Measurements from ENCODE around the gene SLC26A2. TPM values are rescaled to one million over a fixed set of nuclear protein-coding genes. Genes with fewer than 3 reads are reported as not detected.

Gene SLC26A2
- total and polyA plus RNA-seq, 5 donors: 2.2 to 10.4 (median 6.1) TPM

DNA sequence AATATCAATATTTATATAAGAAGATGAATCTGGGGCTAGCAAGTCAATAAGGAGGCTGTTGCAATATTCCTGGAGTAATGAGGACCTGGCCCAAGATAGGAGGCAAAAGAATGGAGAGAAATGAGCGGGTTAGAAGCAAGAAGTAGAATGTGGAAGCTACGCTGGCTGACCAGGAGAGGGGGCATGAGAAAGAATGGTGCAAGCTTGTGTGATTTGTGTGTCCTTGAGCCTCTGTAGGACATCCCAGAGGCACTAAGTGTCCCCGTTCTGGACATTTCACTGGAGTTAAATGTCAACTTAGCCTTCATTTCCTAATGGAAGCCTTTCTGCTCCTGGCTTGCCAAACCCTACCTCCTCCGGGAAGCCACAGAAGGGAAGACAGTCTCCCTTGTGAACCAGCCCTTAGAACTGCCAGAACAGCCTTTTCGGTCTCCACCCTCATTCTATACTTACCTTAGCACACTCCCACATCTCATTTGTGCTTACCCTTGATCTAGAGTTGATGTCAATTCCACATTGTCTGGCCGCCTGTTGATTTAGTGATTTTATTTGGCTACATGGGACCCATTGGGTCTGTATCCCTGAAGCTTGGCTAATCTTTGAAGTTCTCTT, 9.3 kb upstream of the SLC26A2 start:
- intact Hi-C loops (cut with DNase I): no loop called here
- Histone ChIP-seq H3K4me3 (ENCODE audit: low read length) (no peak overlapping the region), H3K4me1 (ENCODE audit: control insufficient read depth, insufficient read depth, low read length) (no peaks in the 10 kb centered on the region), H3K27ac (ENCODE audit: low read length) (no peak overlapping the region), H3K27me3 (ENCODE audit: control insufficient read depth, insufficient read depth) (no peaks in the 10 kb centered on the region), H3K9me3 (ENCODE audit: control insufficient read depth, low read length) (no peaks in the 10 kb centered on the region)
- 70% methylated on average over 6 of the region's 6 CpGs for WGBS
- peak in 1 of 2 donors; percentile 22 for ATAC-seq
- DNase-seq: no peak

DNA sequence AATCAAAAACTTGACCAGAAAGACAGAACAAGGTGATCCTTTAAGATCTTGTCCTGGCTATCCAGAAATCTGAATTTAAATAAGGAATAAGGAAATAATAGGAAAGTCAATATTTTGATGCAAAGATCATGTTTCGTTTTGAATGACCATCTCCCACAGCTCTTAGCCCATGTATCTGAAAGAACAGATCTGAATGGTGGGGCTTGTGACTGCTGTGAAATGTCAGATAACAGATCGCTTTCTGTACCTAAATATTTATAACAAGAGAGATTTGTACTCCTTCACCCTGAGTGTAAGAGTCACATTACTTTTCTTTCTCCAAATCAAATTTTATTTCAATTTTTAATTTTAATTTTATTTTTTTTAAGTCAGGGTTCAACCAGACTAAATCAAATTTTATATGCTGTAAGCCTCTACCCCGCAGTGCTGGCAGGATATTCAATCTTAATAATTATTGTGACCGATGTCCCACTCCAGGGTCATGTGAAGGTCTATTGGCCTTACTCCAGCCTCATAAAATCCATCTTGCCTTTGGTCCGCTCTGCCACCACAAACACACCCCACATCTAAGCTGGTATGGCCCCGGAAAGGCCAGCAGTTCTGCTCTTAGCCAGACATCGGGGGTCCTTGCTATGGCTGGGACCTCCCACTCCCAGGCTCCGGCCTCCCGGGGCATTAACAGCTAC, 7.0 kb upstream of the SLC26A2 start:
- H3K27ac ChIP-seq (ENCODE audit: low read length): no peak overlapping the region
- DNase-seq (no peak), ATAC-seq (no peak)
- H3K27me3 ChIP-seq (ENCODE audit: control insufficient read depth, insufficient read depth): no peaks in the 10 kb centered on the region
- WGBS: 85% methylated on average over 9 of the region's 9 CpGs
- no peaks in the 10 kb centered on the region for H3K4me1 ChIP-seq (ENCODE audit: control insufficient read depth, insufficient read depth, low read length)
- no peak overlapping the region for H3K4me3 ChIP-seq (ENCODE audit: low read length)
- intact Hi-C loops (cut with DNase I): no loop called here
- H3K9me3 ChIP-seq (ENCODE audit: control insufficient read depth, low read length): no peaks in the 10 kb centered on the region

DNA sequence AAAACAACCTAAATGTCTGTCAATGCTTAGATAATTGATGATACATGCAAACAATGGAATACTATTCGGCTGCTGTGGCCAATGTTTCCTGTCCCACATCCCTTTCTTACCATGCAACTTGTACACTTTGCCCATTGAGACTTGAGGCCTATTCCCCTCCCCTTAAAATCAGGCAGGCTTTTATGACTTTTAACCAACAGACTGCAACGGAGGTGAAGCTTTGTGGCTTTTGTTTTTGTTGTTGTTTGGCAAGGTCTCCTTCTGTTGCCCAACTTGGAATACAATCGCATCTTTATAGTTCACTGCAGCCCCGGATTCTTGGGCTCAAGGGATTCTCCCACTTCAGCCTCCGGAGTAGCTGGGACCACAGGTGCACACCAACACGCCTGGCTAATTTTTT, 5.8 kb upstream of the SLC26A2 start:
- DNase-seq: no peak
- H3K4me3 ChIP-seq (ENCODE audit: low read length): no peak overlapping the region
- no peaks in the 10 kb centered on the region for H3K9me3 ChIP-seq (ENCODE audit: control insufficient read depth, low read length)
- H3K27ac ChIP-seq (ENCODE audit: low read length): no peak overlapping the region
- ATAC-seq: no peak
- H3K4me1 ChIP-seq (ENCODE audit: control insufficient read depth, insufficient read depth, low read length): no peaks in the 10 kb centered on the region
- intact Hi-C loops (cut with DNase I): no loop called here
- no peaks in the 10 kb centered on the region for H3K27me3 ChIP-seq (ENCODE audit: control insufficient read depth, insufficient read depth)
- WGBS: 83% methylated on average over 6 of the region's 6 CpGs

DNA sequence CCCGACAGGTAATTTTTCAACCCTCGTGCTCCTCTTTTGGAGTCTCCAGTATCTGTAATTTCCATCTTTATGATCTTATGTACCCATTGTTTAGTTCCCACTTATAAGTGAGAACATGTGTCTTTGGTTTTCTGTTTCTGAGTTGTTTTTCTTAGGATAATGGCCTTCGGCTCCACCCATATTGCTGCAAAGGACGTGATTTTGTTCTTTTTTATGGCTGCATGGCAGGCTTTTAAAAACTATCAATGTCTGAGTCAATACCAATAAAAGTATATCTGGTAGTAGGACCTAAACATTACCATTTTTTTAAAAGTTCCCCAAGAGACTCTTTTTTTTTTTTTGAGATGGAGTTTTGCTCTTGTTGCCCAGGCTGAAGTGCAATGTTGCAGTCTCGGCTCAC, 3.9 kb upstream of the SLC26A2 start:
- no peaks in the 10 kb centered on the region for H3K27me3 ChIP-seq (ENCODE audit: control insufficient read depth, insufficient read depth)
- H3K4me3 ChIP-seq (ENCODE audit: low read length): no peak overlapping the region
- H3K27ac ChIP-seq (ENCODE audit: low read length): no peak overlapping the region
- no peak for ATAC-seq
- 73% methylated on average over 5 of the region's 5 CpGs for WGBS
- DNase-seq: no peak
- intact Hi-C loops (cut with DNase I): no loop called here
- no peaks in the 10 kb centered on the region for H3K4me1 ChIP-seq (ENCODE audit: control insufficient read depth, insufficient read depth, low read length)
- H3K9me3 ChIP-seq (ENCODE audit: control insufficient read depth, low read length): no peaks in the 10 kb centered on the region

DNA sequence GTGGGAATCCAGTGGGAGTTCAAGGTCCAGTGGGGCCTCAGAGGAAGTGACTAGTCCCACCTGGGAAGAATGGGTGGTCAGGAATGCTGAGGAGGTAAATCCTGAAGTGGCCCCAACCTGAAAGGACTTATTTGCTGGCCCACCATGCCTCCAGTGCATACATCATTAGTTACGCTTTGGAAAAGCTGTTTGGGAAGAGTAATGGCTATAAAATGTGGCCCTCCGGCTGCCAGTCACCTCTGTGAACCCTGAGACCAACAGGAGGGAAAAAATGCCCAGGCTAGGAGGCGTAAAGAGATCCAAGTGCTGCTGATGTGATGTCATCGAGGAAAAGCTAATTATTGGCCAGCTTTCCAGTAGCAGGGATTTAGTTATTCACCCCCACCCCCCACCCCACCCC, 2.7 kb upstream of the SLC26A2 start:
- ATAC-seq: no peak
- no peak for DNase-seq
- H3K27me3 ChIP-seq (ENCODE audit: control insufficient read depth, insufficient read depth): no peaks in the 10 kb centered on the region
- H3K9me3 ChIP-seq (ENCODE audit: control insufficient read depth, low read length): no peaks in the 10 kb centered on the region
- no peak overlapping the region for H3K27ac ChIP-seq (ENCODE audit: low read length)
- 85% methylated on average over 4 of the region's 4 CpGs for WGBS
- H3K4me1 ChIP-seq (ENCODE audit: control insufficient read depth, insufficient read depth, low read length): no peaks in the 10 kb centered on the region
- no peak overlapping the region for H3K4me3 ChIP-seq (ENCODE audit: low read length)
- intact Hi-C loops (cut with DNase I): no loop called here

DNA sequence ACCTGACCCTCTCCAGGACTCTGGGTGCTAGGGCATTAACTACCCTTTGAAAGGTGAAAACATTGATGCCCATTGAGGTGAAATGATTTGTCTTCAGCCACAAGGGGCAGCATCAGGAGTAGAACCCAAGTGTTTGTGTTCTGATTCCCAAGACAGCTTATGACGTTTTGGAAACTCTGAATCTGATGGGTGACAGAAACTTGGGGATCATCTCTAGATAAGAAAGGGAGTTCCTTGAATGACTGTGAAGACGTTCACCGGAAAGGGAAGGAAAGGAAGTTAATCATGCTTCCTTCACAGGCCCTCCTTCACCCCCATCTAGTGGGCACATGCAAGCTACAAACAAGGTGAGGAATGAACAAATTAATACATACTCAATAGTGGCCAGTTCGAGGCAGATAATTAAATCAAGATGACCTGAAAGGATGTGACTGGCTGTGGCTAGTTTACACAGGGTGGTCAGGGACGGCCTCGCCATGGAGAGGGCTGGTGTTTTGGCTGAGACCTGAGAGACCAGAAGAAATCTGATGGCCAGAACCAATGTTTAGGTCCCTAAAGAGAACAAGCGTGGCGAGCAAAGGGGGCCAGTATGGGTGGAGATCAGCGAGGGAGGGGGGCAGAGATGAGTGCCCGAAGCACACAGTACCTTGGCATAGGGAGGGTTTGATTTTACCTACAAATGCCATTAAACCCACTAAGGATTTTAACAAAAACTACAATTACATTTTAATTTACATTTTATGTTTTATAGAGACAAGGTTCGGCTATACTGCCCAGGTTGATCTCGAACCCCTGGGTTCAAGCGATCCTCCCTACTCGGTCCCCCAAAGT, 937 bp upstream of the SLC26A2 start:
- Histone ChIP-seq H3K9me3 (ENCODE audit: control insufficient read depth, low read length) (no peaks in the 10 kb centered on the region), H3K27me3 (ENCODE audit: control insufficient read depth, insufficient read depth) (no peaks in the 10 kb centered on the region), H3K4me3 (ENCODE audit: low read length) (peak overlapping the region; percentile 54), H3K27ac (ENCODE audit: low read length) (peak overlapping the region; percentile 65), H3K4me1 (ENCODE audit: control insufficient read depth, insufficient read depth, low read length) (no peaks in the 10 kb centered on the region)
- DNase-seq: no peak
- WGBS: 45% methylated on average over 14 of the region's 14 CpGs
- intact Hi-C loops (cut with DNase I): loop anchor here in 1 of 4 donors (10.0 kb wide), 1 partner anchor 125 kb away; no protein-coding TSS in a partner anchor
- peak in 1 of 2 donors; percentile 39 for ATAC-seq

DNA sequence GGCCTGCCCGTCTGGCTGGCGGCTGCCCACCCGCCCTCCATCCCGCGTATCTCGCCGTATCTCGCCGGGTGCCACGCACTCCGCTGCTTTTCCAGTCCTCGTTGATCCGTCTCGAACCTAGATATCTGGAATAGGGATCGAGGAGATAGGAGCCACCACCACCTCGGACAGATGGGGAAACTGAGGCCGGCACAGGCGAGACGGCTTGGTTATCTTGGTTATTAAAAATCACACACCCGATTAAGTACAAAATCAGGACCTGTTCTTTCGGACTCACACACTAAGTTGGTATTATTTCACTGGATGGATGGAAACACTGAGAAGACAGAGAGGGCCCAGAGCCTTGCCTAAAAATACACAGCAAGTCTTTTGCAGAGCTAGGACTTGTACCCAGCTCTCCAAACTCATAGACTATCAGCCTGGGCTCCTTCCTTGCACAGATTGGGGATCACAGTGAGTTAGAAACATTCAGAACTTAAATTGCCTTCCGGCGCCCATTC, 678 bp downstream of the SLC26A2 start:
- WGBS: 14% methylated on average over 23 of the region's 23 CpGs
- ATAC-seq: no peak
- intact Hi-C loops (cut with DNase I): loop anchor here in 1 of 4 donors (10.0 kb wide), 1 partner anchor 126 kb away; no protein-coding TSS in a partner anchor

DNA sequence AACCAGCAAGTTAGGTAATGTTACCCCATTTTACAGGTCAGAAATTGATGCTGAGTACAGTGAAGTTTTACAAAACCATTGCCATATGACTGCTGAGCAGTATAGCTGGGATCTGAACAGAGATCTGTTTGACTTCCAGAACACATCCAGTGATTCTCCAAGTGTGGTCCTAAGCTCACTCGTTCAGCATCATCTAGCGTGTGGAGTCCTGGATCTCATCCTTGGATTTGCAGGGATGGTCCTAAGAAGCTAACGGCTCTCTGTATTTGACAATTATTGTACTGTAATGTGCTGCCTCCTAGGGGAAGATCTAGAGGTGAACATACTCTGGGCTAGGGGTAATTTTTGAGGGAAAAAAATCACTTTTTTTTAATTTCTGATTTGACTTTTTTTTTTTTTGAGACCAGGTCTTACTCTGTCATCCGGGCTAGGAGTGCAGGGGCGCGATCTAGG, 1.4 kb downstream of the SLC26A2 start:
- WGBS: 58% methylated on average over 6 of the region's 6 CpGs
- no peaks in the 10 kb centered on the region for H3K9me3 ChIP-seq (ENCODE audit: control insufficient read depth, low read length)
- DNase-seq (no peak), ATAC-seq (peak in 1 of 2 donors; percentile 5)
- H3K4me1 ChIP-seq (ENCODE audit: control insufficient read depth, insufficient read depth, low read length): no peaks in the 10 kb centered on the region
- H3K4me3 ChIP-seq (ENCODE audit: low read length): no peak overlapping the region
- intact Hi-C loops (cut with DNase I): loop anchor here in 1 of 4 donors (10.0 kb wide), 1 partner anchor 127 kb away; no protein-coding TSS in a partner anchor
- no peaks in the 10 kb centered on the region for H3K27me3 ChIP-seq (ENCODE audit: control insufficient read depth, insufficient read depth)
- H3K27ac ChIP-seq (ENCODE audit: low read length): no peak overlapping the region

More for the DNA sequence above, 678 bp downstream of the SLC26A2 start:
- peak overlapping the region; percentile 41 for H3K4me3 ChIP-seq (ENCODE audit: low read length)
- no peaks in the 10 kb centered on the region for H3K9me3 ChIP-seq (ENCODE audit: control insufficient read depth, low read length)
- no peaks in the 10 kb centered on the region for H3K27me3 ChIP-seq (ENCODE audit: control insufficient read depth, insufficient read depth)
- DNase-seq: no peak
- H3K27ac ChIP-seq (ENCODE audit: low read length): no peak overlapping the region
- no peaks in the 10 kb centered on the region for H3K4me1 ChIP-seq (ENCODE audit: control insufficient read depth, insufficient read depth, low read length)

DNA sequence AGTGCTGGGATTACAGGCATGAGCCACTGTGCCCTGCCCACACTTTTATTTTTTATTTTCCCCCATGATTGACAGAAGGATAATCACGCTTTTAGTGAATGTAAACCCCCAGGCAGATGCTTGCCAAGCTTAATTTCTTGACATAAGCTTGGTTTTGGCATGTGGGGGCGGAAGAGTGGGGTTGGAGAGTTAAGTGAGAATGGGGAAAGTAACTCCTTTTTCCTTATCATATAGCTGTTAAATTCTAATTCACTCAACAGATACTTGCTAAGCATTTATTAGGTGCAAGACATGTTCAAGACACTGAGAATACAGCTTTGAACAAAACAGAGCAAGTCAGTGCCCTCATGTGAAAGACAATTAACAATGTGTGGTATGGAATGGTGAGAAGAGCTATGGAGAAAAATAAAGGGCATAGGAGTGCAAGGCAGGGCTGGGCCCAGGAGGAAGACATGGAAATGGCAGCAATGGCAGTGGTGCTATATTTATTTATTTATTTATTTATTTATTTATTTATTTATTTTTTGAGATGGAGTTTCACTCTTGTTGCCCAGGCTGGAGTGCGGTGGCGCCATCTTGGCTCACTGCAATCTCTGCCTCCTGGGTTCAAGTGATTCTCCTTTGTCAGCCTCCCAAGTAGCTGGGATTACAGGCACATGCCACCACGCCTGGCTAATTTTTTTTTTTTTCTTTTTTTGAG, 2.2 kb downstream of the SLC26A2 start:
- DNase-seq (no peak), ATAC-seq (no peak)
- intact Hi-C loops (cut with DNase I): loop anchor here in 1 of 4 donors (10.0 kb wide), 1 partner anchor 128 kb away; no protein-coding TSS in a partner anchor
- no peaks in the 10 kb centered on the region for H3K4me1 ChIP-seq (ENCODE audit: control insufficient read depth, insufficient read depth, low read length)
- no peaks in the 10 kb centered on the region for H3K9me3 ChIP-seq (ENCODE audit: control insufficient read depth, low read length)
- no peak overlapping the region for H3K4me3 ChIP-seq (ENCODE audit: low read length)
- WGBS: 94% methylated on average over 5 of the region's 5 CpGs
- H3K27ac ChIP-seq (ENCODE audit: low read length): no peak overlapping the region
- H3K27me3 ChIP-seq (ENCODE audit: control insufficient read depth, insufficient read depth): no peaks in the 10 kb centered on the region

DNA sequence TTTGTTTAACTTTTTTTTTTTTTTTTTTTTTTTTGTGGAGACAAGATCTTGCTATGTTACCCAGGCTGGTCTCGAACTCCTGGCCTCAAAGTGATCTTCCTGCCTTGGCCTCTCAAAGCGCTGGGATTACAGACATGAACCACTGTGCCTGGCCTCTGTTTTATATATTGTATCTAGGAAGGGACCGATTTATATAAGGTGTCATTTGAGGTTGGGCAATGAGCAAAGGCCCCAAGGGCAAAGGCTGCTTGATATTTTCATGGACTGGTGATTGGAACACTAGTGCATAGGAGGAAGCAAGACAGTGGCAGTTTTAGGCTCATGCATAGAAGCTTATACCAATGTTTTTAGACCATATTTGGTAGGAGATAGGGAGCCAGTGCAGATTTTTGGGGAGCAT, 3.2 kb downstream of the SLC26A2 start:
- ATAC-seq: no peak
- 98% methylated on average over 3 of the region's 3 CpGs for WGBS
- no peak overlapping the region for H3K4me3 ChIP-seq (ENCODE audit: low read length)
- no peak for DNase-seq
- intact Hi-C loops (cut with DNase I): loop anchor here in 1 of 4 donors (10.0 kb wide), 1 partner anchor 129 kb away; no protein-coding TSS in a partner anchor
- H3K4me1 ChIP-seq (ENCODE audit: control insufficient read depth, insufficient read depth, low read length): no peaks in the 10 kb centered on the region
- no peaks in the 10 kb centered on the region for H3K27me3 ChIP-seq (ENCODE audit: control insufficient read depth, insufficient read depth)
- no peaks in the 10 kb centered on the region for H3K9me3 ChIP-seq (ENCODE audit: control insufficient read depth, low read length)
- H3K27ac ChIP-seq (ENCODE audit: low read length): no peak overlapping the region

All from right cardiac atrium (tissue), 5 donors.